Colonic mucosa (tissue), 4 donors: ENCODE measurements around the gene CACNA2D2. TPM values are rescaled to one million over a fixed set of nuclear protein-coding genes. Genes with fewer than 3 reads are reported as not detected.

Experiments used
- DNase-seq: peaks from one replicate; pipeline ENCODE4 v3.0.0-alpha.2; 2020
- H3K27ac ChIP-seq: fragments of 200-600 bp; one replicate; pipeline ENCODE4 v1.8.0; 2021
- H3K27me3 ChIP-seq: fragments of 200-600 bp; one replicate; pipeline ENCODE4 v1.8.0; 2021
- H3K36me3 ChIP-seq: fragments of 200-600 bp; one replicate; pipeline ENCODE4 v1.8.0; 2021
- H3K4me1 ChIP-seq: fragments of 200-600 bp; one replicate; pipeline ENCODE4 v1.8.0; 2021; ENCODE audit warnings: mild to moderate bottlenecking
- H3K4me3 ChIP-seq: fragments of 200-600 bp; one replicate; pipeline ENCODE4 v1.8.0; 2021
- H3K9ac ChIP-seq, 2 donors: one replicate each; pipeline ENCODE4 v1.7.0; 2013; ENCODE audit warnings: control low read depth in 2 of 2, low read depth in 2 of 2, low read length in 2 of 2
- H3K9me3 ChIP-seq: fragments of 200-600 bp; one replicate; pipeline ENCODE4 v1.8.0; 2021
- CTCF ChIP-seq: fragments of 200-600 bp; IDR thresholded peaks from one replicate; pipeline ENCODE4 v1.8.0; 2022; ENCODE audit warnings: antibody characterized with exemption, mild to moderate bottlenecking
- intact Hi-C: fragments of 100-400 bp; cut with DNase I; formaldehyde crosslinking; loops from one replicate; pipeline ENCODE4 v1.14.1; 2022
- total RNA-seq, 2 donors: library from RNA; stranded (reverse); fragmentation: NEBNext Ultra II Directional in 1 of 2; extraction: Animal tissue kit (Norgen Biotek cat#: 25700) in 1 of 2; gene quantifications; one replicate each; pipeline ENCODE4 v1.2.1, GENCODE V29; 2021
- donor health status: healthy.
- donor health status: DM: no; HTN: no; CAD: no.
- donor health status: DM: no; HTN: no; CAD: no.

The CACNA2D2 gene
- total RNA-seq, 2 donors from 2014 or later = 2.4 to 3.3 TPM

GRCh38 chr3:50411229-50411628, 92.2 kb downstream of the CACNA2D2 start:
- no peaks in the 10 kb centered on the region for H3K27me3 ChIP-seq
- no peak for TF ChIP-seq CTCF
- H3K36me3 ChIP-seq = no peaks in the 10 kb centered on the region
- DNase-seq = no peak
- H3K4me3 ChIP-seq = no peak overlapping the region
- no peak overlapping the region for H3K27ac ChIP-seq
- no peak overlapping the region for H3K9ac ChIP-seq
- no peaks in the 10 kb centered on the region for H3K9me3 ChIP-seq
- no peaks in the 10 kb centered on the region for H3K4me1 ChIP-seq
- intact Hi-C loops = no loop called here

- Histone ChIP-seq H3K9me3 (no peaks in the 10 kb centered on the region), H3K4me3 (no peak overlapping the region), H3K36me3 (no peaks in the 10 kb centered on the region), H3K27me3 (no peaks in the 10 kb centered on the region), H3K4me1 (no peaks in the 10 kb centered on the region), H3K27ac (no peak overlapping the region), H3K9ac (no peak overlapping the region)
- intact Hi-C loops = no loop called here
- no peak for DNase-seq
- no peak for TF ChIP-seq CTCF
Observed at GRCh38 chr3:50410608-50411139, 92.8 kb downstream of the CACNA2D2 start.

- H3K9ac ChIP-seq = no peak overlapping the region
- H3K27me3 ChIP-seq = no peaks in the 10 kb centered on the region
- no peak for DNase-seq
- H3K27ac ChIP-seq = no peak overlapping the region
- intact Hi-C loops = no loop called here
- no peaks in the 10 kb centered on the region for H3K9me3 ChIP-seq
- no peaks in the 10 kb centered on the region for H3K36me3 ChIP-seq
- H3K4me3 ChIP-seq = no peak overlapping the region
- TF ChIP-seq CTCF = no peak
- no peaks in the 10 kb centered on the region for H3K4me1 ChIP-seq
Observed at GRCh38 chr3:50410185-50410584, 93.2 kb downstream of the CACNA2D2 start.

GRCh38 chr3:50408443-50408944, 94.9 kb downstream of the CACNA2D2 start:
- H3K9ac ChIP-seq = no peak overlapping the region
- H3K4me1 ChIP-seq = no peaks in the 10 kb centered on the region
- no peak for TF ChIP-seq CTCF
- intact Hi-C loops = no loop called here
- H3K4me3 ChIP-seq = no peak overlapping the region
- H3K27me3 ChIP-seq = no peaks in the 10 kb centered on the region
- no peaks in the 10 kb centered on the region for H3K9me3 ChIP-seq
- DNase-seq = no peak
- no peaks in the 10 kb centered on the region for H3K36me3 ChIP-seq
- H3K27ac ChIP-seq = no peak overlapping the region

- H3K27ac ChIP-seq = no peak overlapping the region
- no peak for DNase-seq
- H3K27me3 ChIP-seq = no peaks in the 10 kb centered on the region
- no peak overlapping the region for H3K9ac ChIP-seq
- no peaks in the 10 kb centered on the region for H3K9me3 ChIP-seq
- no peak for TF ChIP-seq CTCF
- intact Hi-C loops = no loop called here
- no peaks in the 10 kb centered on the region for H3K4me1 ChIP-seq
- no peak overlapping the region for H3K4me3 ChIP-seq
- H3K36me3 ChIP-seq = no peaks in the 10 kb centered on the region
Observed at GRCh38 chr3:50406487-50406886, 96.9 kb downstream of the CACNA2D2 start.
